ENCODE results near the gene POR.

Gene POR

GRCh38 chr7:75980430-75981202 lies 65.7 kb downstream of the POR start:
- no peak for DNase-seq

- DNase-seq, result no peak
Observed at GRCh38 chr7:75981203-75981452, 66.2 kb downstream of the POR start.

GRCh38 chr7:75981453-75982305 lies 66.7 kb downstream of the POR start:
- DNase-seq, result no peak

GRCh38 chr7:75982306-75983064 lies 67.5 kb downstream of the POR start:
- no peak for DNase-seq

GRCh38 chr7:75983471-75984129 lies 68.6 kb downstream of the POR start:
- no peak for DNase-seq

GRCh38 chr7:75984130-75985008 lies 69.4 kb downstream of the POR start:
- DNase-seq, result no peak

GRCh38 chr7:75985009-75985517 lies 70.1 kb downstream of the POR start:
- DNase-seq, result no peak

GRCh38 chr7:75985518-75986146 lies 70.7 kb downstream of the POR start:
- no peak for DNase-seq

GRCh38 chr7:75986147-75986781 lies 71.3 kb downstream of the POR start:
- DNase-seq, result no peak

GRCh38 chr7:75987026-75987804 lies 72.3 kb downstream of the POR start:
- DNase-seq, result no peak

- DNase-seq, result no peak
Observed at GRCh38 chr7:75987805-75988567, 73.0 kb downstream of the POR start.

- DNase-seq, result no peak
Observed at GRCh38 chr7:75988568-75989499, 73.9 kb downstream of the POR start.

- DNase-seq, result no peak
Observed at GRCh38 chr7:75989500-75990388, 74.8 kb downstream of the POR start.

GRCh38 chr7:75991531-75992082 lies 76.7 kb downstream of the POR start:
- no peak for DNase-seq

- no peak for DNase-seq
Observed at GRCh38 chr7:75992083-75992755, 77.3 kb downstream of the POR start.

Data from AML-193 (cell line).